ENCODE measurements around the gene CCDC85A.

Gene CCDC85A

GRCh38 chr2:56291711-56292110, 107.9 kb downstream of the CCDC85A start:
- TF ChIP-seq ZNF8 (CRISPR knock-in tag; IDR thresholded peaks at IDR 0.05): no peak
- no peak for TF ChIP-seq ISL1 (CRISPR knock-in tag; IDR thresholded peaks at IDR 0.05)
- TF ChIP-seq TSHZ2 (CRISPR knock-in tag; IDR thresholded peaks at IDR 0.05): no peak
- no peak for TF ChIP-seq RARB (CRISPR knock-in tag; IDR thresholded peaks at IDR 0.05)
- TF ChIP-seq BACH2 (CRISPR knock-in tag; IDR thresholded peaks at IDR 0.05; ENCODE audit: borderline replicate concordance): no peak
- no peak for TF ChIP-seq OSR1 (CRISPR knock-in tag; IDR thresholded peaks at IDR 0.05)
- TF ChIP-seq SNAI2 (CRISPR knock-in tag; IDR thresholded peaks at IDR 0.05): no peak
- no peak for TF ChIP-seq ARNTL (CRISPR knock-in tag; IDR thresholded peaks at IDR 0.05; ENCODE audit: borderline replicate concordance, low read depth)
- no peak for TF ChIP-seq TCF4 (CRISPR knock-in tag; IDR thresholded peaks at IDR 0.05; ENCODE audit: borderline replicate concordance)
- TF ChIP-seq POU6F1 (CRISPR knock-in tag; IDR thresholded peaks at IDR 0.05; ENCODE audit: borderline replicate concordance, low read depth): no peak
- TF ChIP-seq ZFP3 (CRISPR knock-in tag; IDR thresholded peaks at IDR 0.05): no peak
- TF ChIP-seq ZC3H10 (CRISPR knock-in tag; IDR thresholded peaks at IDR 0.05): no peak
- no peak for TF ChIP-seq CREB5 (CRISPR knock-in tag; IDR thresholded peaks at IDR 0.05; ENCODE audit: low read depth)
- ATAC-seq: no peak

GRCh38 chr2:56292951-56293350, 109.2 kb downstream of the CCDC85A start:
- TF ChIP-seq PPARA (CRISPR knock-in tag; IDR thresholded peaks at IDR 0.05; ENCODE audit: borderline replicate concordance): no peak
- TF ChIP-seq RARB (CRISPR knock-in tag; IDR thresholded peaks at IDR 0.05): no peak
- no peak for TF ChIP-seq ZFP3 (CRISPR knock-in tag; IDR thresholded peaks at IDR 0.05)
- TF ChIP-seq POU6F1 (CRISPR knock-in tag; IDR thresholded peaks at IDR 0.05; ENCODE audit: borderline replicate concordance, low read depth): no peak
- no peak for TF ChIP-seq GLIS3 (CRISPR knock-in tag; IDR thresholded peaks at IDR 0.05)
- ATAC-seq: no peak

GRCh38 chr2:56295666-56296065, 111.9 kb downstream of the CCDC85A start:
- TF ChIP-seq PPARA (CRISPR knock-in tag; IDR thresholded peaks at IDR 0.05; ENCODE audit: borderline replicate concordance) (no peak), PATZ1 (CRISPR knock-in tag; IDR thresholded peaks at IDR 0.05; ENCODE audit: borderline replicate concordance) (no peak), CREB5 (CRISPR knock-in tag; IDR thresholded peaks at IDR 0.05; ENCODE audit: low read depth) (no peak), GLIS3 (CRISPR knock-in tag; IDR thresholded peaks at IDR 0.05) (no peak), TSHZ2 (CRISPR knock-in tag; IDR thresholded peaks at IDR 0.05) (no peak), BACH2 (CRISPR knock-in tag; IDR thresholded peaks at IDR 0.05; ENCODE audit: borderline replicate concordance) (no peak), CSDC2 (CRISPR knock-in tag; IDR thresholded peaks at IDR 0.05) (no peak), ESRRG (CRISPR knock-in tag; IDR thresholded peaks at IDR 0.05) (no peak), ZC3H10 (CRISPR knock-in tag; IDR thresholded peaks at IDR 0.05) (no peak), ZFP3 (CRISPR knock-in tag; IDR thresholded peaks at IDR 0.05) (no peak), TOX (CRISPR knock-in tag; IDR thresholded peaks at IDR 0.05; ENCODE audit: borderline replicate concordance) (no peak)
- ATAC-seq: no peak

All from SK-N-SH treated with all-trans-retinoic acid at 6 μM for 48 hours (cell line).